HG02943 (cell line): Measurements from ENCODE around the gene LAMC3.
"Not testable (repeated sequence)": the region's sequence is repeated elsewhere in the genome, so short reads cannot be mapped to it uniquely, and the experiment has no call there.

Experiments
- ATAC-seq: cut with Tn5 transposase; IDR thresholded peaks from one replicate; pipeline ENCODE4 v1.9.1; 2021; ENCODE audit warnings: mild to moderate bottlenecking, low read depth, moderate library complexity; ENCODE audit not compliant: unreplicated experiment

Gene LAMC3

DNA sequence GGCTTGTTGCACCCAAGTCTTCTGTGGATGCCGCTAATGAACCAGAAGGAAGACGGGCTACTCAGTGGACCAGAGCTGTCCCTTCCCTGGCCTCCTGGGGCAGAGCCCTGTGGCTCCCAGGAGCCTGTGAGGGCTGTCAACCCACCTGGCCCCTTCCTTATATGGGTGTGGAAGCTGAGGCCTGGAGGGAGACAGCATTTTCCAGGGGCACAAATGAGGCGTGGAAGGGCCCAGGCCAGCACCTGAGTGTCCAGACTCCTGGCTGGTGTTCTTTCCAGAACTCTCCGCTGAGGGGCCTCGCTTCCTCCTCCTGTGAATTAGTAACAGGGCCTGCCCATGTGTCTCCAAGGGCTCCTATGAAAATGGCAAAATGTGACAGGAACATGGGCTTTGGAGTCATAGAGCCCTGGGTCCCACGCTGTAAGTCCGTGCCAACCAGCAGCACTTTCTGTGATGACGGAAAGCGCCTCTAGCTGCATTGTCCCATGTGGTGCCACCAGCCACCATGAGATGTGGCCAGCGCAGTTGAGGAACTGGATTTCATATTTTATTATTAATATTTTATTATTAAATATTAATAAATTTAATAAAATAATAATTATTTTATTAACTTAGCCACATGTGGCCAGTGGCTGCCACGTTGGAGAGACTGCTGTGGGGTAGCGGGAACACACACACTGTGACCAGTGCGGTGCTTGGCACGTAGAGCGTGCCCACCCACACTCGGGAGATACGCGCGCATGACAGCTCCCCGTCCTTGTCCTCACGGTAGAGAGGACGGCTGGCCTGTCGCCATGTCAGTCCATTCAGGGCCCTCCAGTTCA is 18.3 kb downstream of the LAMC3 start:
- ATAC-seq = no peak

DNA sequence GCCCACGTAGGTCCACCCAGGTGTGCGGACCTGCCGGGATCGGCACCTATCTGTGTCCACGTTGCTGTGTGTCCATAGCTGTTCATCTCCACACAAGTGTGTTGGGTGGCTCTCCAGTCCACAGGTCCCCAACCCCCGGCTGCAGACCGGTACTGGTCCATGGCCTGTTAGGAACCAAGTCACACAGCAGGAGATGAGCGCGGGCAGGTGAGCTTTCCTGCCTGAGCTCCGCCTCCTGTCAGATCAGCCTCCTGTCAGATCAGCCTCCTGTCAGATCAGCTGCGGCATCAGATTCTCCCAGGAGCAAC is 18.9 kb downstream of the LAMC3 start:
- no peak for ATAC-seq

DNA sequence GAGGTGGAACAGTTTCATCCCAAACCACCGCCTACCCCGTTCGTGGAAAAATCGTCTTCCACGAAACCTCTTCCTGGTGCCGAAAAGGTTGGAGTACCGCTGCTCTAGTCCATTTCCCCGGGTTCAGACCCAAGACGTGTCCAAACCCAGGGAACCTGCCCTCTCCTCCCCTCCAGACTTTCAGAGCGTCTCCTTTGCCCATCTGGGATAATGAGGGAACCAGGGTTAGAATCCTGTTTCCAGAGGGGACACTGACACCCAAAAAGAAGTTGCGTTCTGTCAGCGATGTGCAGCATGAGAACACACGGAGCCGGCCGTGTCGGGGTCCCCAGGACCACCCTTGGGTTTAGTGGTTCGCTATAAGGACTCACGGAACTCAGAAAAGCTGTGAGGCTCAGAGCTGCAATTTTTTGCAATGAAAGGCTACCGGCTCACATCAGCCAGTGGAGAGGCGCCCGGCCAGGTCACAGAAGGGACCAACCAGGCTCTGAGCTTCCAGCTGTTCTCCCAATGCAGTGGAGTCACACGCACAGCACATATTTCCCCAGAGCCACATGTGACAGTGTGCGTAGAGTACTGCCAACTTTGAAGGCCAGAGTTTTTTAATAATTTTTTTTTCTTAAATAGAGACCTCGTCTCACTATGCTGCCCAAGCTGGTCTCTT is 19.4 kb downstream of the LAMC3 start:
- ATAC-seq = no peak

DNA sequence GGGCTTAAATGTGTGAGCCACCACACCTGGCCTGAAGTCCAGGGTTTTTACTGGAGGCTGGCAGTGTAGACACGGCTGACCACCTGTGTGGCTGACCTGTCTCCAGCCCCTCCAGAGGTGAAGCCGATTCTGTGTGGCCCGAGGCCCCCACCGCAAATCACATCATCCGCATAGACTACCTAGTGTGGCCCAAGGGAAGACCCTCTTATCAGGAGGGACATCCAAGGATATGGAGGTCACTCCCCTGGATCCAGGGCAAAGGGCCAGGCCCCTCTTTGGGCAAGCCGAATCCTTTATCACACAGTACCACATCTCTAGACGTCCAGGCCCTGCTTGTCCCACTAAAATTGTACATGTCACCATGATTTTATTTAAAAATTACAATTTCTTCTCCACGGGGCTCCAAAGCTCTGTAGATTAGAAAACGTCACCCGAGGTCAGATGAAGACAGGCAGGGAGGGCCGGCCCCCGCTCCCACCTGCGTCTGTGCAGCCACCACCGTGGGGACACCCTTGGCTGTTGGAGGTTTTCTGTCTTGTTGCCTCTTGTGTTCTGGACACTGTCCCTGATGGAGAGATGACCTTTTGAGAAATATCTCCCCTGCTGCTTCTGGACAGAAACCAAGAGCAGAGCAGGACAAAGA is 20.1 kb downstream of the LAMC3 start:
- no peak for ATAC-seq

DNA sequence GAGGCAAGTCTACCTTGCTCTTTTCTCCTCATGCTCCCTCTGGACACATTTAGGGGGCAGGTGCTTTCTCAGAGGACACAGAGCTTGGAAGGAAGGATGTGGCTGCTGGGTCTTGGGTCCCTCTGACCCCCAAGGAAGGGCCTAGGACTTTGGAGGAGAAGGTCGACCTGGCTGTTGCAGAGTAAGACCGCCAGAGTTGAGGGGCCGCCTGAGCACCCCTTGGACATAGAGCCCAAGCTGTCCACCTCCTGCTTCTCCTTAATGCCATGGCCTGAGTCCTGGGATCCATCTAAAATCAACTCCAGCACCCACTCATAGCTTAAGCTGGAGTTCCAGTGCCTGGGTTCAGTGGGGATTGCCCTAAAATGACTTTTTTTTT is 20.6 kb downstream of the LAMC3 start:
- no peak for ATAC-seq

DNA sequence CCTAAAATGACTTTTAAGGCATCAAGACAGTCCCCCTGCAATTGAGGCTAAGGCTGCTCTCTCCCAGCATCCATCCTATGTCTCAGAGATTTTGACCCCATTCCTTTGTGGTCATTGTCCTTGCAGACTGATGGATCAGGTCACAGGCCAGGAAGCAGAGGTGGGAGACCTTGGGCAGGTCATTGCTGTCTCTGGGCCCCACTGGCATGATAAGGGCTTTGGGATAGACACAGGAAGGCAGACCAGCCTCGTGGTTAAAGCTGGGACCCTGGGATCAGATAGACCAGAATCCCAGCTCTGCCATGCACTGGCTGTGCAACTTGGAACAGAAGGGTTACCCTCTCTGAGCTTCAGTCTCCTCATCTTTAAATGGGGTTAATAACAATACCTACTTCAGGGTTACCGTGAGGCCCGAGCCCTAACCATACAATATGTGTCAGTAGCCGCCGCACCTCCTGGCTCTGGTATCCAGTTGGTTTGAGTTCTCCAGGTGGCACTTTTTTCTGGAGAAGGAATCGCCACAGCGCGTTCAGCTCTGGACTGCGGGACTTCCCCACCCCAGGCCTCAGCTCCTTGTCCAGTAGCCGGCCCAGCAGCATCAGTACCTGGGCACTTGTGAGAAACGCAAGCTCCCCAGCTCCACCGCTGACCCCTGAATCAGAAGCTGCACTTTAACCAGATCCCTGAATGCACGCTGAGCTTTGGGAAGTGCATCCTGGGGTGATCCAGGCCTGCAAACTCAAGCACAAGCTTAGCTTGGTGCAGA is 21.4 kb downstream of the LAMC3 start:
- ATAC-seq = no peak

DNA sequence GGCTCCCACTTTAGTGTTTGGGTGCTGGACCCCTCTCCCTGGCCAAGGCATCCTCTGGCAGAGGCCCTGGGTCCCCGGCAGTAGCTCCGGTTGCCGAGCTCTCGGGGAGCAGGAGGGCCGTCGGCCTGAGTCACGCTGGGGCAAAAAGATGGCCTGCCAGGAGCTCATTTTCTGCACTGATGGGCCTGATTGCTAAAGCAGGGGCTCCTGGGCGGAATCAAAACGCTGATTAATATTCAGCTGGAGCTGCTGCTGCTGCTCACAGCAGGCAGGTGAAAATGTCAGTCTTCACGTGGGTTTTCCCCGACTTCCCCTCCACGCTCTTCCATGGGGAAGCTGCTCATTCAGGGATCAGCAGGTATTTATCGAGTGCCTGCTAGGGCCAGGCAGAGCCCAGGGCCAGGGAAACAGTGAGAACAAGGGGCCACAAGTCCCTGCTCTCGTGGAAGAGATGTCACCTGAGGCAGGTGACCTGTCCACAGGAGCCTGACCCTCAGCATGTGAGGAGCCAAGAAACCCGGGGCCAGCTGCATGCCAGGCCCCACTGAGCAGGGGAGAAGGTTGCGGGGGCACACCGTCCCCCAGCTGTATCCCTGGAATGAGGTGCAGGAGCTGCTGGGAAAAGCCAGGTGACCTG is 22.1 kb downstream of the LAMC3 start:
- no peak for ATAC-seq

DNA sequence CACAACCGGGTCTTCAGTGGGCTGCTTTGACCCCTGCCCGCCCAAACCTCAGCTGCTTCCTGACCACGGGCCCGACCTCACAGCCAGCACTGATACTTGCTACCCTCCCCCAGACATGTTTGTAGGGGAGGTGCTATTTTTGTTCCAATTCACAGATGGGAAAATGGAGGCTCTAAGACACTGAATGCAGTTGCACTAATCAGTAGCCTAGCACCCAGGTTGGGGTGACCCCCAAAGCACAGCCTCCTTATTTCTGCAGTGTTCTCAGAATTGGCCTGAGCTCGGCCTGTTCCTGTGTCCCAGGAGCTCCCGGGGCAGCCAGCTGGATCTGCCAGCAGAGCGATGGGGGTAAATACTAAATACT is 22.6 kb downstream of the LAMC3 start:
- ATAC-seq = no peak

DNA sequence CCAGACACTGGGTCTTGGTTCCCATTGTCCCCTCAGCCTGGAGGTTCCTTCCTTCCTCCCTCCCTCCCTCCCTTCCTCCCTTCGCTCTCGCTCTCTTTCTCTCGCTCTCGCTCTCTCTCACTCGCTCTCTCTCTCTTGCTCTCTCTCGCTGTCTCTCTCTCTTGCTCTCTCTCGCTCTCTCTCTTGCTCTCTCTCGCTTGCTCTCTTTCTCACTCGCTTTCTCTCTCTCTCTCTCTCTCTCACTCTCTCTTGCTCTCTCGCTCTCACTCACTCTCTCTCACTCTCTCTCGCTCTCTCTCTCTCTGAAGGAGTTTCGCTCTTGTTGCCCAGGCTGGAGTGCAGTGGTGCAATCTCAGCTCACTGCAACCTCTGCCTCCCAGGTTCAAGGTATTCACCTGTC is 23.4 kb downstream of the LAMC3 start:
- no peak for ATAC-seq

DNA sequence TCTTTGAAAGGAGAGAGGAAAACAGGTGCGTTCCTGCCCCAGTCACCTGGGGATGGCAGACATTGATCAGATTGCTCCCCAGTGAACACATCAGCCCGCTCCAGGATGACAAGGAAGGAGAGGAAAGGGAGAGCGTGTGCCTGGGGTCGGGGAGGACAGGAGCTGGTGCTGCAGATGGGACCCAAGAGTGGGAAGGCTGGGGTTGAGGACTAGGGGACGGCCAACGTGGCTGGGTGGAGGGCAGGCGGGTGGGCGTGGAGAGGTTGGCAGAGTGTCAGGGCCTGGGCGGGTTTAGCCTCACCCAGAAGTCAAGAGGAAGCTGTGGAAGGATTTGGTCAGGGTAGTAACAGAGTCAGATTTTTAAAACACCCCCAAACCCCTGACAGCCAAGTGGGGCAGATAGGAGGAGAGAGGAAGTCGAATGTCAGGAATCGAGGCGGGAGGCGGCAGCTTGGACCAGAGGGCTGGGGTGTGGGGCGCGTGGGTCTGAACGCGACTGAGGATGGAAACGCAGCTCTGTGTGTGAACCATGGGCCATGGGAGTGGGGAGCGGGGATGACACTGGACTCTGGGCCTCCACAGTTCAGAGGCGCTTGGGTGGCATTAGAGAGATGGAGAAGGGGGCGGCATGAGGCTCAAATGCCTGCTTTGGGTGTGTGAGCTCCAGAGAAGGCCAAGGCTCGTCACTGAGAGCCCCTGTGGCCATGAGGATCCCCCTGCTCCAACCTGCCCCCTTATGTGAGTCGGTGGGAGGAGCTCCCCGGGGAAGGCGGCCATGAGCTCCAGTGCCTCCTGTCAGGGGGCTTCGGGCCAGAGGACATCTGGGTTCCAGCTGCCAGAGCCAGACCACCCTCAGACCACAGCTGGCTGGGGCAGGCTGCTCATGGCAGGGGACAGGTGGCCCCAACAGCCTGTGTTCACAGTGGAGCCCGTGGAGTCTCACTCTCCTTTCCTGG is 24.6 kb downstream of the LAMC3 start:
- no peak for ATAC-seq

DNA sequence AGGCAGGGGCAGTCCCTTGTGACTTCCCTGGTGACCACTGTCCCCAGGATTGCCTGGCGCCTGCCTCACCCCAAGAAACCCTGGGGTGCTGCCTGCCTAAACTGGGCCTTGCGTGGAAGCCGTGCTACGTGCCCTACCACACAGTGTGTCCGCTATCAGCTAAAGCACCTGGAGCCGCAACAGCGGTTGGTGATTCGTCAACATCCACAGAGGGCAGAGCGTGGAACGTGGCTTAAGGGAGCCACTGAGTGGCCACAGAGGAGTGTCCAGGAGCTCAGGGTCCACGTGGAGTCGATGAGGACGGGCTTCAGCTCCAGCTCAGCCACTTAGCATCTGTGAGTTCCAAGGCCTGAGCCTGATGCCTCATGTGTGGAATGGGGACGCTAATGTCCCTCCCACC is 25.3 kb downstream of the LAMC3 start:
- no peak for ATAC-seq

DNA sequence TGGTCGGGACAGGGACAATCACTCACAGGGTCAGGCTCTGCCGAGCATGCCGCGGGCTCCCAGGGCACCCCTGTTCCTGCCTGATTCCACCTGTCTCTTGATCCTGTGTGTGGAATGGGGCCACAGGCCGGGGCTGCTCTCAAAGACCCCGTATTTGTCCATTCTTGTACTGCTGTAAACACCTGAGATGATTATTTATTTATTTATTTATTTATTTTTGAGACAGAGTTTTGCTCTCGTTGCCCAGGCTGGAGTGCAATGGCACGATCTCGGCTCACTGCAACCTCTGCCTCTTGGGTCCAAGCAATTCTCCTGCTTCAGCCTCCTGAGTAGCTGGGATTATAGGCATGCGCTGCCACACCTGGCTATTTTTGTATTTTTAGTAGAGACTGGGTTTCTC is 25.8 kb downstream of the LAMC3 start:
- ATAC-seq = not testable (repeated sequence)

DNA sequence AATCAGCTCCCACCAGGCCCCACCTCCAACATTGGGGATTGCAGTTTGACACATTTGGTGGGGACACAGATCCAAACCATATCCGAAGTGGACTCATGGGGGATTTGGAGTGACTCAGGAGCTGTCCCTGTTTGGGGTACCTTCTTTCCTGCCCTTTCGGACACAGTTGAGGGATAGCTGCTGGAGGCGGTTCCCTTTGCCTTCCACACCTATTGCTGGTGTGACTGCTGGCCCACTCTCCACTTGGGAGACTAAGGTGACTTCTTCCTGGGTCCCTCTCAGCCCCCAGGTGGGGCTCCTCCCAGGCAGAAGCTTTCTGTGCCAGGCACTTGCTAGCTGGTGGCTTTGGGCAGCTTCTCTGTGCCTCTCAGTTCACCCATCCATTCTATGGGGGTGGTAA is 26.6 kb downstream of the LAMC3 start:
- ATAC-seq = no peak

DNA sequence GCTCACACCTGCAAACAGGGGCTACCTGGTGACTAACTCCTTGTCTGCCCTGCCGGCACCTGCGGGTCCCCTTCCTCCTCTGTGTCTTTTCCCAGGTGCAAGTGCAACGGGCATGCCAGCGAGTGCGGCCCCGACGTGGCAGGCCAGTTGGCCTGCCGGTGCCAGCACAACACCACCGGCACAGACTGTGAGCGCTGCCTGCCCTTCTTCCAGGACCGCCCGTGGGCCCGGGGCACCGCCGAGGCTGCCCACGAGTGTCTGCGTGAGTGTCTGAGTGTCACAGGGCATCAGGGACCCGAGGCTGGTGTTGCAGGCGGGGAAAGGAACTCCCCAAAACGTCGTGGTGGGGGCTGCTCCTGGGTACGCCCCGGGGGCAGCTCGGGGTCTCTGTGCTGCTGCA is 27.1 kb downstream of the LAMC3 start:
- no peak for ATAC-seq

DNA sequence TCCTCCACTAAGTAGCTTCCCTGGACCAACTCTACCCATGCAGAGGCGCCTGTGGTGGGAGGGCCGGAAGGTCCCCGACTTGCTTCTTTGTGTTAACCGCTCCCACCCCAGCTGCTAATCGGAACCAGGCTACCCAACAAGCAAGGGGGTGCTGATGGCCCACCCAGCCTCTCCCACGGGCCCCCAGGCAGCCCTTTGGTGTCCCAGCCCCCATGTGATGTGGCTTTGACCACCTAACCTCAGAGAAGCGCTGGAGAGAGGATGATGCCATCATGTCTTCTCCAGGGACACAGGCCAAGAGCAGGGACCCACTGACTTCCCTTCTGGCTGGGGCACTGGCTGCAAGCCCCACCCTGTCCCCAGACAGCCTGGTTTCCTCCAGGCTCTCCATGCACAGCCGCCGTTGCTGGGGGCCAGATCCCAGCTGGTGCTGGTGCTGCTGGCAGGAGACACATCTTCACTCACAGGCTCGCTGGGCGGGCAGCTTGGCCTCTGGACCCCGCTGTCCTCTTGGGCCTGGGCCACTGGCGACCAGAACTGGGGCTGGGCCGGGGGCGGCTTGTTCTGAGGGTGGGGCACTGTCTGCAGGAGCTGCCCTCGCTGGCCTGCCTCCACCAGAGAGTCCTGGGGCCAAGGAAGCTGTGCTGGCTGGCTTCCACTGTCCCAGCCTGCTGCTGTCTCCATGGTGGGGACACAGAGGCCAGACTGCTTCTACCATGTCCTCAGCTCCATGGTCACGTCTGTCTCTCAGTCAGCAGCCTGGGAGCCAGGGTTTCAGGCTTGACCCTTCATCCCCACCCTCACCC is 27.8 kb downstream of the LAMC3 start:
- ATAC-seq = no peak

DNA sequence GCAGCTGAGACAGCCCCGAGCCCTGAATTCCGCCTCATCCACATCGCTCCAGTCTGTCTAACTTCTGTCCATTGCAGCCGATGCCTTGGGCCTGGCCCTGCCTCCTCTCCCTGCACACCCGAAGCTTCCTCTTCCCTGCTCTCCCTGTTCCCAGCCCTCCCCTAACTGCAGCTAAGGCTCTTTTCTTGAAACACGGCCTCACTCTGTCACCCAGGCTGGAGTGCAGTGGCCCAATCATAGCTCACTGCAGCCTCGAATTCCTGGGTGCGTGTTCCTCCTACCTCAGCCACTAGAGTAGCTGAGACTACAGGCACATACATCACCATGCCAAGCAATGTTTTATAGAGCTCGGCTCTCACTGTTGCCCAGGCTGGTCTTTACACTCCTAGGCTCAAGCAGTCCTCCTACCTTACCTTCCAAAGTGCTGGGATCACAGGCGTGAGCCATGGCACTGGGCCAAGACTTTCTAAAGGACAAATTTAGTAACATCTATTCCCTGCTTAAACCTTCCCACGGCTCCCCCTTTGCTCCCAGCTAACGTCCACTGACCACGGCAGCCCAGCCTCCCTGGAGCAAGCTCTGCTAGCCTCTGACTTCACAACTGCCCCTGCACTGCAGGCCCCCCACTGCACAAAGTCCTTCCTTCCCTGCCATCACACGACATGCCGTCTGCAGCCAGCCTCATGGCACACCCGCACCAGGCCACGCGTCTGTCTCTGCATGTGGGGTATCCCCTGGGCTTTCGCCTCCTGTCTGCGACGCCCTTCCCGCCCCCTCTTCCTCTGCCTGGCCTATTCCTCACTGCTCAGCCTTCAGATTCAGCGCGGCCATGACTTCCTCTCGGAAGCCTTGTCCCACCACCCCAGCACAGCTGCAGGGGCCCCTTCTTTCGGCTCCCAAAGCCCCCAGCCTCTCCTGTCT is 28.6 kb downstream of the LAMC3 start:
- ATAC-seq = no peak

DNA sequence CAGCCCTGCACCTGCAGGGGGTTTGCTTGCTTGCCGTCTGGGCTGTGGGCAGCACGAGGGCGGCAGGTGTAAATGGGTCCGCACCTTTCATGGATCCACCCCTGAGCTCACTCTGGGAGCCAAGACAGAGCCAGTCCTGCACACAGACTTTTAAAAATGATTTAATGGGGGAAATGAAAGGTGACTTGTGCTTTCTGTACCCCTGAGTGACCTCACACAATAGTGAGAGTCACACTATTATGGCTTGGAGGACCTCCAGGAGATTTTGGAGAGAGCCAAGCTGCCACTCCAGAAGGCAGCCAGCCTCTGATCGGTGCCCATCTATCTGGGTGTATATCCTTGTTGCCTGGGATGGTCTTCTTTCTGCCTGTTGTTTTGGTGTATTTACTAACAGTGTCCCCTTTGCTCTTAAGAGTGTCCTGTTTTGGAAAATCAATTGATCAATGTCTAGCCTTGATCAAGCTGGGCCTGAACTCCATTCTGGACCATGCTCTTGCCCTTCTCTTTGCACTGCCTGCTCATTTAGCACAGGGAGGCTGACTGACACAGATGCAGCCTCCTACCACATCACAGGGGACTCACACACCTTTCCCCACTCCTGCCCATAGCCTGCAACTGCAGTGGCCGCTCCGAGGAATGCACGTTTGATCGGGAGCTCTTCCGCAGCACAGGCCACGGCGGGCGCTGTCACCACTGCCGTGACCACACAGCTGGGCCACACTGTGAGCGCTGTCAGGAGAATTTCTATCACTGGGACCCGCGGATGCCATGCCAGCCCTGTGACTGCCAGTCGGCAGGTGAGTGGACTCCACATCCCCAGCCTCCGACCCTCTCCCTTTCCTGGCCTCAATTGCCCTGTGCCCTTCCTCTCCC is 29.5 kb downstream of the LAMC3 start:
- no peak for ATAC-seq
